Measurements from ENCODE around the gene PHLDB2.

- TF ChIP-seq CTCF (optimal IDR thresholded peaks at IDR 0.05 in 1 of 3, IDR thresholded peaks at IDR 0.05 in 1 of 3, conservative IDR thresholded peaks at IDR 0.05 in 1 of 3; ENCODE audit: extremely low read depth in 1 of 3, insufficient read depth in 2 of 3, low read length in 3 of 3), result no peak
- no peak for TF ChIP-seq EZH2 (IDR thresholded peaks at IDR 0.05; ENCODE audit: low read length)
Observed at GRCh38 chr3:111837112-111837511, 22.0 kb upstream of the PHLDB2 start.

All from keratinocyte (primary cell).